Stomach (tissue), 4 donors: ENCODE measurements around the gene RCAN2.

Experiments used
- POLR2A ChIP-seq, 4 donors: fragments of 450-650 bp; IDR thresholded peaks; one replicate each; pipeline ENCODE4 v1.6.1; 2016; ENCODE audit warnings: antibody characterized with exemption in 4 of 4, control low read depth in 2 of 4, mild to moderate bottlenecking in 1 of 4, moderate library complexity in 1 of 4
- TF ChIP-seq, protein P1 (sequence below), 7 experiments: fragments of 450-650 bp in 4 of 7; fragments of 200-600 bp in 3 of 7; sonication (generic) in 3 of 7; IDR thresholded peaks; one replicate each; pipeline ENCODE4 v1.5.1; 2016 to 2019; ENCODE audit warnings: antibody characterized with exemption in 7 of 7, control low read depth in 2 of 7, mild to moderate bottlenecking in 1 of 7

DNA sequence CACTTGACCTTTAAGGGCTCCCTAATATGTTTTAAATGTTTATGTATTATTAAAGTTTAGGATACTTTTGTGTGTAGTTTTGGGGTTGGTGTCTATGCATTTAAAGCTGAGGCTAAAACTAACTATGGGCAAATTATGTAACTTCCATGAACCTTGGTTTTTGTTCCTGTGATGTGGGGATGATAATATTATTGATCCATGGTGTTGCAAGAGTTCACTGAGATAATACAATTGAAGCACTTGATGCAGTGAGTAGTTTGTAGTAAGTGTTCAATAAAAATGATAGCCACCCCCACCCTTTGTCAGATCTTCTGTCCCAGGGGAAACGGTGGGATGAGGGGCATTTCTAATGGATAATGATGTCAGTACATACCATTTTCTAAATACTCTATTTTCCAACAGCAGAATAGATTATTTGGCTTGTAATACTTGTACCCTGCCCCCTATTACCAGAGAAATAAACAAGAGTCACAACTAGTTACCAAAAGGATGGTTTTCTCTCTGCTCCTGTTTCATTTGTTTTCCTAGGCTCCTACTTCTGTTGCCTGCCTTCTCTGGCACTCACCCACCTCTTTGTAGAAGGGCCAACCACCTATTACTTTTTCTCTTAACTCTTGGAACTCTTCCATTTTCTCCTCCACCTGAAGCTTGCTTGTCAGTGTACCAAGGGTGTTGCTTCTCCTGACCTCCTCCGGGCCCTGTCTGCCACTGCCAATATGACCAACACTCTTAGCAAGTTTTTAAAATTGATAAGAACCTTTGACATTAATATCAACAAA, 97.9 kb downstream of the RCAN2 start:
- TF ChIP-seq, protein P1, sequence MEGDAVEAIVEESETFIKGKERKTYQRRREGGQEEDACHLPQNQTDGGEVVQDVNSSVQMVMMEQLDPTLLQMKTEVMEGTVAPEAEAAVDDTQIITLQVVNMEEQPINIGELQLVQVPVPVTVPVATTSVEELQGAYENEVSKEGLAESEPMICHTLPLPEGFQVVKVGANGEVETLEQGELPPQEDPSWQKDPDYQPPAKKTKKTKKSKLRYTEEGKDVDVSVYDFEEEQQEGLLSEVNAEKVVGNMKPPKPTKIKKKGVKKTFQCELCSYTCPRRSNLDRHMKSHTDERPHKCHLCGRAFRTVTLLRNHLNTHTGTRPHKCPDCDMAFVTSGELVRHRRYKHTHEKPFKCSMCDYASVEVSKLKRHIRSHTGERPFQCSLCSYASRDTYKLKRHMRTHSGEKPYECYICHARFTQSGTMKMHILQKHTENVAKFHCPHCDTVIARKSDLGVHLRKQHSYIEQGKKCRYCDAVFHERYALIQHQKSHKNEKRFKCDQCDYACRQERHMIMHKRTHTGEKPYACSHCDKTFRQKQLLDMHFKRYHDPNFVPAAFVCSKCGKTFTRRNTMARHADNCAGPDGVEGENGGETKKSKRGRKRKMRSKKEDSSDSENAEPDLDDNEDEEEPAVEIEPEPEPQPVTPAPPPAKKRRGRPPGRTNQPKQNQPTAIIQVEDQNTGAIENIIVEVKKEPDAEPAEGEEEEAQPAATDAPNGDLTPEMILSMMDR (IDR thresholded peaks at IDR 0.05) = no peak
- TF ChIP-seq POLR2A (IDR thresholded peaks at IDR 0.05) = no peak
